Superior temporal gyrus (tissue), 1 donor: ENCODE results near the gene BCOR.

Source experiments
- DNase-seq: peaks from one replicate; pipeline ENCODE4 v3.0.0-alpha.2; 2016; ENCODE audit errors: extremely low spot score

The BCOR gene

GRCh38 chrX:40112996-40113395 lies 15.2 kb upstream of the BCOR start:
- DNase-seq = no peak

GRCh38 chrX:40111868-40112267 lies 14.1 kb upstream of the BCOR start:
- no peak for DNase-seq

- DNase-seq = no peak
Observed at GRCh38 chrX:40109288-40110008, 11.7 kb upstream of the BCOR start.

GRCh38 chrX:40108959-40109287 lies 11.2 kb upstream of the BCOR start:
- DNase-seq = peak; percentile 50

GRCh38 chrX:40108162-40108958 lies 10.6 kb upstream of the BCOR start:
- DNase-seq = peak; percentile 41

- peak; percentile 30 for DNase-seq
Observed at GRCh38 chrX:40107291-40108161, 9.8 kb upstream of the BCOR start.

GRCh38 chrX:40106676-40107290 lies 9.0 kb upstream of the BCOR start:
- peak; percentile 12 for DNase-seq

GRCh38 chrX:40105835-40106675 lies 8.3 kb upstream of the BCOR start:
- DNase-seq = peak; percentile 67

GRCh38 chrX:40104985-40105834 lies 7.5 kb upstream of the BCOR start:
- DNase-seq = peak; percentile 12

GRCh38 chrX:40104630-40104984 lies 6.8 kb upstream of the BCOR start:
- no peak for DNase-seq

- DNase-seq = no peak
Observed at GRCh38 chrX:40103565-40104323, 6.0 kb upstream of the BCOR start.

GRCh38 chrX:40102393-40103381 lies 4.9 kb upstream of the BCOR start:
- no peak for DNase-seq

GRCh38 chrX:40101430-40101802 lies 3.7 kb upstream of the BCOR start:
- no peak for DNase-seq

GRCh38 chrX:40100537-40101429 lies 3.0 kb upstream of the BCOR start:
- no peak for DNase-seq

GRCh38 chrX:40100141-40100536 lies 2.4 kb upstream of the BCOR start:
- DNase-seq = no peak

GRCh38 chrX:40099055-40099958 lies 1.5 kb upstream of the BCOR start:
- no peak for DNase-seq
